Activated CD4-positive, alpha-beta T cell treated with anti-CD3 and anti-CD28 coated beads for 4 hours (primary cell): ENCODE results near the gene CCT3.

ENCODE experiments used
- DNase-seq, 2 donors: peaks; one replicate each; pipeline ENCODE4 v3.0.0-alpha.2; 2020

The CCT3 gene

GRCh38 chr1:156320560-156320959 lies 17.5 kb downstream of the CCT3 start:
- no peak for DNase-seq

GRCh38 chr1:156319664-156320063 lies 18.4 kb downstream of the CCT3 start:
- DNase-seq: peak in 1 of 2 donors; percentile 24

GRCh38 chr1:156316909-156317308 lies 21.2 kb downstream of the CCT3 start:
- no peak for DNase-seq

GRCh38 chr1:156310962-156311361 lies 27.1 kb downstream of the CCT3 start:
- no peak for DNase-seq

- DNase-seq: no peak
Observed at GRCh38 chr1:156308078-156308477, 30.0 kb downstream of the CCT3 start.

GRCh38 chr1:156305215-156305614 lies 32.9 kb downstream of the CCT3 start:
- DNase-seq: no peak

- no peak for DNase-seq
Observed at GRCh38 chr1:156303241-156303640, 34.9 kb downstream of the CCT3 start.

GRCh38 chr1:156298852-156299357 lies 39.2 kb downstream of the CCT3 start, which contains the start of gene VHLL:
TSS of gene VHLL (minus strand) at chr1:156299307. CDS start at chr1:156299189, 118 bp downstream.
- DNase-seq: no peak

GRCh38 chr1:156295391-156295947 lies 42.6 kb downstream of the CCT3 start, which contains the start of gene GLMP:
TSS of gene GLMP (minus strand) at chr1:156295679. CDS start at chr1:156295645, 34 bp downstream.
- DNase-seq: peak; percentile 37 to 43

- no peak for DNase-seq
Observed at GRCh38 chr1:156293895-156294294, 44.2 kb downstream of the CCT3 start.

GRCh38 chr1:156293098-156293434 lies 45.0 kb downstream of the CCT3 start:
- no peak for DNase-seq

- DNase-seq: no peak
Observed at GRCh38 chr1:156291226-156292061, 46.6 kb downstream of the CCT3 start.

- DNase-seq: no peak
Observed at GRCh38 chr1:156289857-156290256, 48.2 kb downstream of the CCT3 start.

GRCh38 chr1:156286061-156286460 lies 52.0 kb downstream of the CCT3 start:
- DNase-seq: no peak

GRCh38 chr1:156285437-156285836 lies 52.7 kb downstream of the CCT3 start:
- DNase-seq: no peak

GRCh38 chr1:156284757-156285156 lies 53.3 kb downstream of the CCT3 start:
- no peak for DNase-seq

- DNase-seq: no peak
Observed at GRCh38 chr1:156284112-156284511, 54.0 kb downstream of the CCT3 start, which contains the start of gene TMEM79. TSS of gene TMEM79 (plus strand) at chr1:156284325. CDS start at chr1:156285227, 902 bp downstream.

GRCh38 chr1:156283521-156283920 lies 54.6 kb downstream of the CCT3 start:
- DNase-seq: no peak

- DNase-seq: peak; percentile 95
Observed at GRCh38 chr1:156282479-156283222, 55.4 kb downstream of the CCT3 start, which contains the start of gene SMG5. TSS of gene SMG5 (minus strand) at chr1:156282825. CDS start at chr1:156282680, 145 bp downstream.

GRCh38 chr1:156281693-156282478 lies 56.2 kb downstream of the CCT3 start:
- peak; percentile 18 to 26 for DNase-seq

GRCh38 chr1:156281281-156281680 lies 56.8 kb downstream of the CCT3 start:
- peak; percentile 15 to 30 for DNase-seq

GRCh38 chr1:156279837-156280236 lies 58.3 kb downstream of the CCT3 start:
- no peak for DNase-seq
